GM12878 (cell line): ENCODE measurements around the gene CELF2. TPM values are rescaled to one million over a fixed set of nuclear protein-coding genes. Genes with fewer than 3 reads are reported as not detected.

Source experiments
- ATAC-seq: fragments of 200-7000 bp; cut with Tn5 transposase; 3 replicates; pipeline ENCODE4 v1.9.1; 2020; ENCODE audit warnings: mild to moderate bottlenecking, moderate library complexity
- BruUV-seq: library from RNA; stranded (reverse); fragments of 400-500 nt; replicated peaks from 2 replicates; lab custom pipeline; 2021; lab: Mats Ljungman, UMichigan
- CTCF ChIA-PET: fragments of 300-600 bp; sonication (Branson Sonifier 250); formaldehyde crosslinking; extraction: SDS; loops from one replicate; lab custom pipeline; 2021; ENCODE audit warnings: inconsistent platforms; lab: Yijun Ruan, JAX
- POLR2A ChIA-PET: fragments of 350-600 bp; formaldehyde crosslinking; extraction: SDS; loops from one replicate; lab custom pipeline; 2021; ENCODE audit warnings: inconsistent platforms; lab: Charles Lee
- RAD21 ChIA-PET: fragments of 300-600 bp; sonication (Branson Sonifier 250); formaldehyde crosslinking; loops from one replicate; lab custom pipeline; 2023; ENCODE audit warnings: antibody characterized with exemption; ENCODE audit not compliant: unreplicated experiment; lab: Charles Lee
- SMC1A ChIA-PET: fragments of 300-600 bp; sonication (Branson Sonifier 250); formaldehyde crosslinking; loops from one replicate; lab custom pipeline; 2023; ENCODE audit not compliant: unreplicated experiment, uncharacterized antibody; lab: Charles Lee
- DNase-seq: peaks from one replicate; pipeline ENCODE4 v3.0.0-alpha.2; 2011; ENCODE audit warnings: low read depth, low spot score
- FAIRE-seq: peaks from 3 replicates; lab custom pipeline; 2011; peaks lifted over from hg19 to GRCh38; lab: Jason Lieb, UNC
- H2AFZ ChIP-seq: 2 replicates; pipeline ENCODE4 v1.6.0; 2011; ENCODE audit warnings: low read depth, low read length, control low read depth; ENCODE audit not compliant: control insufficient read depth
- H3K27ac ChIP-seq: 2 replicates; pipeline ENCODE4 v1.5.1; 2011; ENCODE audit warnings: control low read depth; ENCODE audit not compliant: control insufficient read depth, insufficient read depth
- H3K27me3 ChIP-seq, 2 experiments: replicated peaks in 1 of 2; 2 replicates each; pipeline versions ENCODE4 v1.6.0 to v1.6.1; 2011; ENCODE audit warnings: low read length in 1 of 2; ENCODE audit not compliant: control insufficient read depth in 2 of 2, insufficient read depth in 2 of 2
- H3K36me3 ChIP-seq, 2 experiments: 2 replicates each; pipeline ENCODE4 v1.5.1; 2011; ENCODE audit warnings: low read length in 1 of 2; ENCODE audit not compliant: control insufficient read depth in 2 of 2, insufficient read depth in 2 of 2
- H3K4me1 ChIP-seq: 2 replicates; pipeline ENCODE4 v1.6.1; 2011; ENCODE audit warnings: mild to moderate bottlenecking, low read length, moderate library complexity, mixed read lengths; ENCODE audit not compliant: control insufficient read depth, insufficient read depth
- H3K4me2 ChIP-seq: 2 replicates; pipeline ENCODE4 v1.6.0; 2011; ENCODE audit warnings: control low read depth; ENCODE audit not compliant: control insufficient read depth, insufficient read depth
- H3K4me3 ChIP-seq: fragments of 200-600 bp; sonication (generic); 2 replicates; pipeline ENCODE4 v1.5.1; 2016
- H3K79me2 ChIP-seq: 2 replicates; pipeline ENCODE4 v1.6.0; 2011; ENCODE audit warnings: low read length; ENCODE audit not compliant: control insufficient read depth, insufficient read depth
- H3K9ac ChIP-seq: 2 replicates; pipeline ENCODE4 v1.8.0; 2011; ENCODE audit warnings: low read length, control low read depth, mixed read lengths; ENCODE audit not compliant: control insufficient read depth, insufficient read depth
- H3K9me3 ChIP-seq: replicated peaks from 3 replicates; pipeline ENCODE4 v1.5.1; 2011; ENCODE audit warnings: mild to moderate bottlenecking, low read length; ENCODE audit not compliant: control insufficient read depth, insufficient read depth
- H4K20me1 ChIP-seq: 2 replicates; pipeline ENCODE4 v1.6.0; 2011; ENCODE audit not compliant: control insufficient read depth, insufficient read depth
- CBFB ChIP-seq: IDR thresholded peaks from 2 replicates; pipeline ENCODE4 v1.6.1; 2016; ENCODE audit warnings: antibody characterized with exemption, low read depth
- E2F8 ChIP-seq: fragments of 450-650 bp; IDR thresholded peaks from 2 replicates; pipeline ENCODE4 v1.6.1; 2018; ENCODE audit warnings: mild to moderate bottlenecking, low read depth, moderate library complexity; ENCODE audit not compliant: partially characterized antibody
- EP300 ChIP-seq, 2 experiments: fragments of 150-350 bp in 1 of 2; IDR thresholded peaks; 2 replicates each; pipeline ENCODE4 v1.6.1; 2011 to 2012; ENCODE audit warnings: low read depth in 2 of 2, low read length in 2 of 2, borderline replicate concordance in 1 of 2, improper control_type of control experiment in 1 of 2, inconsistent platforms in 1 of 2; ENCODE audit not compliant: control insufficient read depth in 1 of 2
- KDM1A ChIP-seq: fragments of 200-600 bp; sonication (generic); IDR thresholded peaks from 2 replicates; pipeline ENCODE4 v1.6.1; 2016; ENCODE audit warnings: borderline replicate concordance
- PML ChIP-seq: IDR thresholded peaks from 2 replicates; pipeline ENCODE4 v1.6.1; 2012; ENCODE audit warnings: low read length, inconsistent platforms
- PRDM15 ChIP-seq: fragments of 450-650 bp; formaldehyde crosslinking; IDR thresholded peaks from 2 replicates; pipeline ENCODE4 v1.4.0; 2020; ENCODE audit warnings: mild to moderate bottlenecking, moderate library complexity
- REST ChIP-seq: IDR thresholded peaks from 2 replicates; pipeline ENCODE4 v1.6.1; 2012; ENCODE audit warnings: mild to moderate bottlenecking, low read depth, low read length
- STAT3 ChIP-seq: IDR thresholded peaks from 2 replicates; pipeline ENCODE4 v1.6.1; 2011; ENCODE audit warnings: low read depth, low read length, improper control_type of control experiment
- USF2 ChIP-seq: IDR thresholded peaks from 2 replicates; pipeline ENCODE4 v1.6.1; 2011; ENCODE audit warnings: low read depth, low read length, improper control_type of control experiment, borderline replicate concordance
- WRNIP1 ChIP-seq: IDR thresholded peaks from 2 replicates; pipeline ENCODE4 v1.6.1; 2011; ENCODE audit warnings: low read depth, low read length, improper control_type of control experiment, borderline replicate concordance
- WGBS: methylation state at CpG from one replicate; pipeline ENCODE4 v1.1.6; 2016; ENCODE audit warnings: low lambda C conversion rate; ENCODE audit not compliant: insufficient replicate concordance, insufficient coverage; ENCODE audit errors: missing lambda C conversion rate; 5-methylcytosine and 5-hydroxymethylcytosine counted together
- in situ Hi-C: fragments of 300-500 bp; cut with MboI; formaldehyde crosslinking; loops from 9 replicates; pipeline ENCODE4 v1.14.3; 2018; ENCODE audit warnings: mixed read lengths
- intact Hi-C: fragments of 100-400 bp; cut with micrococcal nuclease; formaldehyde crosslinking; loops from one replicate; pipeline ENCODE4 v1.14.2; 2022; ENCODE audit not compliant: unreplicated experiment
- polyA plus RNA-seq, 11 experiments: library from polyadenylated mRNA; depleted of rRNA in 4 of 11; unstranded in 6 of 11; stranded (reverse) in 5 of 11; fragments of >200 nt; fragmentation: Nextera tagmentation in 4 of 11; fragmentation: Illumina TruSeq in 1 of 11; extraction: Ambion mirVana in 4 of 11; extraction: Trizol in 1 of 11; gene quantifications; 1 replicate in 1 of 11; 2 replicates in 10 of 11; pipeline versions ENCODE4 v1.2.1 to v1.2.3, GENCODE V29; 2011 to 2016; ENCODE audit warnings: inconsistent platforms in 2 of 11, missing spikeins in 2 of 11, low read depth in 1 of 11
- total RNA-seq, 4 experiments: library from RNA; depleted of rRNA in 3 of 4; stranded (reverse); fragments of >200 nt in 3 of 4; fragmentation: Illumina TruSeq in 1 of 4; extraction: Trizol in 1 of 4; gene quantifications; 2 replicates each; pipeline versions ENCODE4 v1.2.1 to v1.2.3, GENCODE V29; 2013 to 2021

Gene CELF2
- total and polyA plus RNA-seq, 10 of the 15 experiments (the other 5 are each of a cell fraction or from before 2014, with no cell fraction given) = 20.8 to 129 (median 86.3) TPM

- intact Hi-C loops = no loop called here
- TF ChIP-seq CBFB (no peak), PML (no peak), EP300 (IDR thresholded peaks at IDR 0.05; ENCODE audit: borderline replicate concordance in 1 of 2, control insufficient read depth in 1 of 2, low read depth in 2 of 2, low read length in 2 of 2) (no peak), STAT3 (no peak), WRNIP1 (no peak), E2F8 (no peak), USF2 (no peak), KDM1A (no peak), REST (no peak), PRDM15 (no peak)
- no peaks in the 10 kb centered on the region for H3K27me3 ChIP-seq
- ChIA-PET RAD21 (no interaction called here), SMC1A (interaction anchor here (0.8 kb wide), 1 partner anchor 212 kb away, joined by 3 read pairs; no protein-coding TSS in a partner anchor), POLR2A (no interaction called here), CTCF (interaction anchor here (1.5 kb wide), 1 partner anchor 213 kb away, joined by 3 read pairs; no protein-coding TSS in a partner anchor)
- DNase-seq (no peak), FAIRE-seq (no peak), ATAC-seq (no peak)
- H3K9ac ChIP-seq = no peak overlapping the region
- BruUV-seq = no TSS peak
- no peak overlapping the region for H3K27ac ChIP-seq
- no peaks in the 10 kb centered on the region for H3K79me2 ChIP-seq
- peaks cover 24 to 53% of the 10 kb centered on the region in 2 experiments for H3K36me3 ChIP-seq
- no peak overlapping the region for H2AFZ ChIP-seq
- H3K4me3 ChIP-seq = no peak overlapping the region
- no peaks in the 10 kb centered on the region for H4K20me1 ChIP-seq
- 98% methylated on average over 2 of the region's 2 CpGs for WGBS
- H3K9me3 ChIP-seq = no peaks in the 10 kb centered on the region
- no peak overlapping the region for H3K4me2 ChIP-seq
- H3K4me1 ChIP-seq = peaks cover 9% of the 10 kb centered on the region
- in situ Hi-C loops = no loop called here
Observed at GRCh38 chr10:11325817-11326216, 308.1 kb downstream of the CELF2 start.
